Brain microvascular endothelial cell (primary cell): Measurements from ENCODE around the gene STT3A.

ENCODE experiments used
- DNase-seq: peaks from one replicate; pipeline ENCODE4 v3.0.0-alpha.2; 2020
- H3K27ac ChIP-seq: fragments of 250-450 bp; sonication (Bioruptor Pico); 2 replicates; pipeline ENCODE4 v1.5.1; 2020; ENCODE audit warnings: mild to moderate bottlenecking, moderate library complexity
- H3K27me3 ChIP-seq: fragments of 250-450 bp; sonication (Bioruptor Pico); replicated peaks from 2 replicates; pipeline ENCODE4 v1.5.1; 2020; ENCODE audit warnings: mild to moderate bottlenecking
- H3K36me3 ChIP-seq: fragments of 250-450 bp; sonication (Bioruptor Pico); replicated peaks from 2 replicates; pipeline ENCODE4 v1.5.1; 2020; ENCODE audit warnings: mild to moderate bottlenecking
- H3K4me3 ChIP-seq: 2 replicates; pipeline ENCODE4 v1.5.1; 2011; ENCODE audit warnings: low read depth, mild to moderate bottlenecking, control low read depth, low read length, moderate library complexity
- CTCF ChIP-seq: IDR thresholded peaks from 2 replicates; pipeline ENCODE4 v1.5.1; 2011; ENCODE audit warnings: low read depth, mild to moderate bottlenecking, moderate library complexity, low read length, control low read depth, inconsistent platforms; ENCODE audit errors: missing control alignments
- in situ Hi-C: cut with HindIII; loops from 2 replicates; pipeline ENCODE4 v1.10.0; 2017; ENCODE audit warnings: low sequenced_read_pairs, low pct_ligation_motif_present

STT3A gene

GRCh38 chr11:125592305-125593113, at the start of gene STT3A:
Gene STT3A (plus strand): TSS chr11:125592852. CDS start chr11:125595916, 3,064 bp downstream.
- no peak for TF ChIP-seq CTCF
- Histone ChIP-seq H3K4me3 (peak within 1 kb of the TSS; percentile 99), H3K36me3 (peaks cover 5% of the 10 kb centered on the region), H3K27me3 (no peaks in the 10 kb centered on the region), H3K27ac (peak within 1 kb of the TSS; percentile 97)
- in situ Hi-C loops = no loop called here
- DNase-seq = peak; percentile 100

GRCh38 chr11:125550780-125551179, 41.9 kb upstream of the STT3A start:
- H3K4me3 ChIP-seq = no peak overlapping the region
- no peaks in the 10 kb centered on the region for H3K27me3 ChIP-seq
- in situ Hi-C loops = no loop called here
- no peak for TF ChIP-seq CTCF
- H3K36me3 ChIP-seq = no peaks in the 10 kb centered on the region
- no peak for DNase-seq
- no peak overlapping the region for H3K27ac ChIP-seq

GRCh38 chr11:125551835-125552342, 40.8 kb upstream of the STT3A start:
- no peak for TF ChIP-seq CTCF
- Histone ChIP-seq H3K36me3 (no peaks in the 10 kb centered on the region), H3K4me3 (no peak overlapping the region), H3K27ac (no peak overlapping the region), H3K27me3 (no peaks in the 10 kb centered on the region)
- no peak for DNase-seq
- in situ Hi-C loops = no loop called here

- in situ Hi-C loops = no loop called here
- no peak for TF ChIP-seq CTCF
- DNase-seq = no peak
- Histone ChIP-seq H3K4me3 (no peak overlapping the region), H3K27ac (no peak overlapping the region), H3K36me3 (no peaks in the 10 kb centered on the region), H3K27me3 (no peaks in the 10 kb centered on the region)
Observed at GRCh38 chr11:125552927-125553326, 39.7 kb upstream of the STT3A start.

- H3K27me3 ChIP-seq = no peaks in the 10 kb centered on the region
- in situ Hi-C loops = no loop called here
Observed at GRCh38 chr11:125553357-125553756, 39.3 kb upstream of the STT3A start.

More at GRCh38 chr11:125553357-125553756, 39.3 kb upstream of the STT3A start:
- no peak for TF ChIP-seq CTCF
- DNase-seq = no peak
- Histone ChIP-seq H3K27ac (no peak overlapping the region), H3K4me3 (no peak overlapping the region), H3K36me3 (no peaks in the 10 kb centered on the region)
